GM12892 (cell line): Measurements from ENCODE around the gene DHRS7C.

Source experiments
- POLR2AphosphoS5 ChIP-seq: IDR thresholded peaks from 2 replicates; pipeline ENCODE4 v1.6.1; 2011; ENCODE audit warnings: low read depth, low read length, control low read depth
- TAF1 ChIP-seq: IDR thresholded peaks from 2 replicates; pipeline ENCODE4 v1.6.1; 2011; ENCODE audit warnings: low read depth, mild to moderate bottlenecking, control low read depth, low read length, borderline replicate concordance

DNA sequence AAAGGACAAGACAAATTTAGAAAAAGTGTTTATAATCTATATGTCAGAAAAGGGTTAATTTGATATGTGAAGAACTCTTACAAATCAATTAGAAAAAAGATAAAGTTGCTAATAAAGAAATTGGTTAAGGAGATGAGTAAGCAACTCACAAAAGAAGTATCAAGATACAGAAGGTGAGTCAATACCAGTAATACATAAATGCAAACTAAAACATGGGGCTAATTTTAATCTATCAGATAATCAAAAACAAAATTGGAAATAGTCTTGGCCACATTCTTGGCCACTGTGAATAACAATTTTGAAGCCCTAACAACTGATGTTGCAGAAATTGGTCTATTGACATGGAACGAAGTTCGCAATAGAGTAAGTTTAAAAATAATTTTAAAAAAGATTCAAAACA is 6.8 kb downstream of the DHRS7C start:
- no peak for TF ChIP-seq TAF1
- TF ChIP-seq POLR2AphosphoS5 = no peak
